PC-9 (cell line): ENCODE measurements around the gene ABCA2. TPM values are rescaled to one million over a fixed set of nuclear protein-coding genes. Genes with fewer than 3 reads are reported as not detected.

Source experiments
- BruUV-seq: library from RNA; stranded (reverse); fragments of 400-500 nt; replicated peaks from 2 replicates; lab custom pipeline; 2021; lab: Mats Ljungman, UMichigan
- CTCF ChIA-PET: fragments of 300-600 bp; sonication (Branson Sonifier 250); formaldehyde crosslinking; loops from one replicate; lab custom pipeline; 2022; ENCODE audit warnings: antibody characterized with exemption; lab: Charles Lee
- POLR2A ChIA-PET: fragments of 300-600 bp; sonication (Branson Sonifier 250); formaldehyde crosslinking; loops from one replicate; lab custom pipeline; 2022; ENCODE audit warnings: antibody characterized with exemption; ENCODE audit not compliant: unreplicated experiment; lab: Charles Lee
- DNase-seq, 2 experiments: peaks; one replicate each; pipeline versions ENCODE4 v3.0.0 to v3.0.0-alpha.2; 2015 to 2022; ENCODE audit warnings: mixed read lengths in 1 of 2
- H2AFZ ChIP-seq: fragments of 200-600 bp; sonication (generic); 2 replicates; pipeline ENCODE4 v1.8.1; 2017; ENCODE audit warnings: antibody characterized with exemption
- H3F3A ChIP-seq: fragments of 200-600 bp; sonication (generic); 2 replicates; pipeline ENCODE4 v1.8.1; 2017; ENCODE audit warnings: antibody characterized with exemption, mild to moderate bottlenecking, low read depth; ENCODE audit not compliant: insufficient read depth
- H3K27ac ChIP-seq: fragments of 200-600 bp; sonication (generic); 2 replicates; pipeline ENCODE4 v1.6.1; 2016; ENCODE audit warnings: mixed run types
- H3K27me3 ChIP-seq: fragments of 200-600 bp; sonication (generic); 2 replicates; pipeline ENCODE4 v1.6.1; 2016; ENCODE audit warnings: low read depth, mixed run types; ENCODE audit not compliant: insufficient read depth
- H3K36me3 ChIP-seq: fragments of 200-600 bp; sonication (generic); 2 replicates; pipeline ENCODE4 v1.6.1; 2016; ENCODE audit warnings: low read depth, mixed run types
- H3K4me1 ChIP-seq: fragments of 200-600 bp; sonication (generic); replicated peaks from 2 replicates; pipeline ENCODE4 v1.6.1; 2016; ENCODE audit warnings: mixed run types; ENCODE audit not compliant: insufficient read depth
- H3K4me2 ChIP-seq: fragments of 200-600 bp; sonication (generic); 2 replicates; pipeline ENCODE4 v1.6.1; 2017; ENCODE audit warnings: mixed run types
- H3K4me3 ChIP-seq: fragments of 200-600 bp; sonication (generic); 2 replicates; pipeline ENCODE4 v1.6.1; 2016; ENCODE audit warnings: mixed run types
- H3K79me2 ChIP-seq: fragments of 200-600 bp; sonication (generic); 2 replicates; pipeline ENCODE4 v1.6.1; 2017; ENCODE audit warnings: low read depth, mixed run types
- H3K9me2 ChIP-seq: fragments of 200-600 bp; sonication (generic); 2 replicates; pipeline ENCODE4 v1.8.1; 2017; ENCODE audit warnings: mild to moderate bottlenecking; ENCODE audit not compliant: insufficient read depth
- H3K9me3 ChIP-seq: fragments of 200-600 bp; sonication (generic); 2 replicates; pipeline ENCODE4 v1.8.1; 2016; ENCODE audit warnings: low read depth; ENCODE audit not compliant: insufficient read depth
- H4K20me1 ChIP-seq: fragments of 200-600 bp; sonication (generic); 2 replicates; pipeline ENCODE4 v1.8.1; 2017; ENCODE audit not compliant: insufficient read depth
- CTCF ChIP-seq: fragments of 200-600 bp; sonication (generic); conservative IDR thresholded peaks from 2 replicates; pipeline ENCODE4 v1.6.1; 2017; ENCODE audit warnings: mixed run types, antibody characterized with exemption, mild to moderate bottlenecking, moderate library complexity
- EZH2 ChIP-seq: fragments of 200-600 bp; sonication (generic); IDR thresholded peaks from 2 replicates; pipeline ENCODE4 v1.8.0; 2017; ENCODE audit warnings: antibody characterized with exemption, low read depth
- intact Hi-C: fragments of 100-400 bp; cut with micrococcal nuclease; formaldehyde crosslinking; loops from one replicate; pipeline ENCODE4 v1.10.0; 2022; ENCODE audit not compliant: unreplicated experiment
- total RNA-seq: library from RNA; stranded (reverse); gene quantifications from 2 replicates; pipeline ENCODE4 v1.2.3, GENCODE V29; 2021

ABCA2 gene
- total RNA-seq, 1 experiment from 2014 or later: 79.2 TPM

GRCh38 chr9:137018761-137019559 lies 9.1 kb downstream of the ABCA2 start:
- Histone ChIP-seq H3K27ac (no peak overlapping the region), H4K20me1 (no peaks in the 10 kb centered on the region; the same call in 1 of the 2 replicates), H3K27me3 (no peaks in the 10 kb centered on the region), H3F3A (peaks cover 7% of the 10 kb centered on the region; the same call in 1 of the 2 replicates), H3K4me2 (no peak overlapping the region), H3K4me1 (no peaks in the 10 kb centered on the region), H3K36me3 (no peaks in the 10 kb centered on the region), H3K9me2 (no peaks in the 10 kb centered on the region), H3K4me3 (no peak overlapping the region), H3K79me2 (no peaks in the 10 kb centered on the region), H3K9me3 (no peaks in the 10 kb centered on the region), H2AFZ (no peak overlapping the region)
- TF ChIP-seq CTCF: no peak
- no peak for TF ChIP-seq EZH2
- intact Hi-C loops: no loop called here
- DNase-seq: no peak
- CTCF ChIA-PET: interaction anchor here (0.7 kb wide), 1 partner anchor 177 kb away, joined by 12 read pairs; the partner anchor contains the start of gene AJM1
- POLR2A ChIA-PET: no interaction called here
- no TSS peak for BruUV-seq

- DNase-seq: no peak
- CTCF ChIA-PET: no interaction called here
- H3K79me2 ChIP-seq: no peaks in the 10 kb centered on the region
- no peak overlapping the region for H2AFZ ChIP-seq
- H3K4me2 ChIP-seq: no peak overlapping the region
- POLR2A ChIA-PET: no interaction called here
- BruUV-seq: no TSS peak
- peaks cover 7% of the 10 kb centered on the region; the same call in 1 of the 2 replicates for H3F3A ChIP-seq
- intact Hi-C loops: no loop called here
- H3K9me2 ChIP-seq: no peaks in the 10 kb centered on the region
- no peaks in the 10 kb centered on the region for H3K9me3 ChIP-seq
- no peaks in the 10 kb centered on the region for H3K36me3 ChIP-seq
- TF ChIP-seq EZH2 (no peak), CTCF (no peak)
- no peaks in the 10 kb centered on the region for H3K27me3 ChIP-seq
- no peak overlapping the region for H3K27ac ChIP-seq
- no peaks in the 10 kb centered on the region; the same call in 1 of the 2 replicates for H4K20me1 ChIP-seq
- no peak overlapping the region for H3K4me3 ChIP-seq
- H3K4me1 ChIP-seq: no peaks in the 10 kb centered on the region
Observed at GRCh38 chr9:137017791-137018497, 10.1 kb downstream of the ABCA2 start.

- no peaks in the 10 kb centered on the region for H3K4me1 ChIP-seq
- no peak overlapping the region for H3K4me2 ChIP-seq
- H3K27me3 ChIP-seq: no peaks in the 10 kb centered on the region
- no peaks in the 10 kb centered on the region for H3K9me2 ChIP-seq
- no peaks in the 10 kb centered on the region for H3K9me3 ChIP-seq
- H3F3A ChIP-seq: peaks cover 7% of the 10 kb centered on the region; the same call in 1 of the 2 replicates
- no peak overlapping the region for H3K4me3 ChIP-seq
- intact Hi-C loops: no loop called here
- DNase-seq: no peak
- H3K36me3 ChIP-seq: no peaks in the 10 kb centered on the region
- no peaks in the 10 kb centered on the region; the same call in 1 of the 2 replicates for H4K20me1 ChIP-seq
- TF ChIP-seq EZH2: no peak
- no peak for TF ChIP-seq CTCF
- POLR2A ChIA-PET: no interaction called here
- CTCF ChIA-PET: no interaction called here
- no peaks in the 10 kb centered on the region for H3K79me2 ChIP-seq
- H3K27ac ChIP-seq: no peak overlapping the region
- no peak overlapping the region for H2AFZ ChIP-seq
- BruUV-seq: no TSS peak
Observed at GRCh38 chr9:137017071-137017470, 11.0 kb downstream of the ABCA2 start.
